ENCODE results near the gene ZNF543.

DNA sequence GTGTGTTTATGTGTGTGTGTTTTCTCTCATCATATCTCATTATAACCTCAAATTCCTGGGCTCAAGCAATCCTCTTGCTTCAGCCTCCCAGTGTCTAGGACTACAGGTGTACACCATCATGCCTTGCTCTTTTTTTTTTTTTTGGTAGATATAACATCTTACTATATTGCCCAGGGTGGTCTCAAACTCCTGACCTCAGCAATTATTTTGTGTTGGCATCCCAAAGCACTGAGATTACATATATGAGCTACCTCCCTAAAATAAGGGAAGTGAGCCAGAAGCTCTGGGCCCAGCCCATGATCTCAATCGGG is 448 bp upstream of the ZNF543 start:
- TF ChIP-seq, protein P1, sequence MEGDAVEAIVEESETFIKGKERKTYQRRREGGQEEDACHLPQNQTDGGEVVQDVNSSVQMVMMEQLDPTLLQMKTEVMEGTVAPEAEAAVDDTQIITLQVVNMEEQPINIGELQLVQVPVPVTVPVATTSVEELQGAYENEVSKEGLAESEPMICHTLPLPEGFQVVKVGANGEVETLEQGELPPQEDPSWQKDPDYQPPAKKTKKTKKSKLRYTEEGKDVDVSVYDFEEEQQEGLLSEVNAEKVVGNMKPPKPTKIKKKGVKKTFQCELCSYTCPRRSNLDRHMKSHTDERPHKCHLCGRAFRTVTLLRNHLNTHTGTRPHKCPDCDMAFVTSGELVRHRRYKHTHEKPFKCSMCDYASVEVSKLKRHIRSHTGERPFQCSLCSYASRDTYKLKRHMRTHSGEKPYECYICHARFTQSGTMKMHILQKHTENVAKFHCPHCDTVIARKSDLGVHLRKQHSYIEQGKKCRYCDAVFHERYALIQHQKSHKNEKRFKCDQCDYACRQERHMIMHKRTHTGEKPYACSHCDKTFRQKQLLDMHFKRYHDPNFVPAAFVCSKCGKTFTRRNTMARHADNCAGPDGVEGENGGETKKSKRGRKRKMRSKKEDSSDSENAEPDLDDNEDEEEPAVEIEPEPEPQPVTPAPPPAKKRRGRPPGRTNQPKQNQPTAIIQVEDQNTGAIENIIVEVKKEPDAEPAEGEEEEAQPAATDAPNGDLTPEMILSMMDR (IDR thresholded peaks at IDR 0.05; ENCODE audit: low read length): no peak
- TF ChIP-seq EZH2 (IDR thresholded peaks at IDR 0.05; ENCODE audit: borderline replicate concordance, low read length): no peak

All from OCI-LY1 (cell line).